ENCODE data around the gene GSG1L.

Gene GSG1L

GRCh38 chr16:28038409-28038808 lies 25.1 kb downstream of the GSG1L start:
- Histone ChIP-seq H3K4me1 (ENCODE audit: insufficient read depth, low read length) (no peaks in the 10 kb centered on the region; the same call in 1 of the 2 replicates), H3K9ac (ENCODE audit: low read depth, low read length) (no peak overlapping the region), H3K36me3 (ENCODE audit: insufficient read depth, low read length) (no peaks in the 10 kb centered on the region), H3K9me3 (ENCODE audit: control insufficient read depth, insufficient read depth, low read length) (no peaks in the 10 kb centered on the region)

GRCh38 chr16:28035866-28036393 lies 27.6 kb downstream of the GSG1L start:
- H3K36me3 ChIP-seq (ENCODE audit: insufficient read depth, low read length), result no peaks in the 10 kb centered on the region
- H3K9me3 ChIP-seq (ENCODE audit: control insufficient read depth, insufficient read depth, low read length), result no peaks in the 10 kb centered on the region
- no peaks in the 10 kb centered on the region; the same call in 1 of the 2 replicates for H3K4me1 ChIP-seq (ENCODE audit: insufficient read depth, low read length)
- H3K9ac ChIP-seq (ENCODE audit: low read depth, low read length), result no peak overlapping the region

- no peaks in the 10 kb centered on the region for H3K9me3 ChIP-seq (ENCODE audit: control insufficient read depth, insufficient read depth, low read length)
- H3K36me3 ChIP-seq (ENCODE audit: insufficient read depth, low read length), result no peaks in the 10 kb centered on the region
- no peak overlapping the region for H3K9ac ChIP-seq (ENCODE audit: low read depth, low read length)
- H3K4me1 ChIP-seq (ENCODE audit: insufficient read depth, low read length), result no peaks in the 10 kb centered on the region
Measured at GRCh38 chr16:28033870-28034269, 29.6 kb downstream of the GSG1L start.

GRCh38 chr16:28029387-28030002 lies 34.0 kb downstream of the GSG1L start:
- Histone ChIP-seq H3K36me3 (ENCODE audit: insufficient read depth, low read length) (no peaks in the 10 kb centered on the region), H3K4me1 (ENCODE audit: insufficient read depth, low read length) (no peaks in the 10 kb centered on the region), H3K9me3 (ENCODE audit: control insufficient read depth, insufficient read depth, low read length) (no peaks in the 10 kb centered on the region), H3K9ac (ENCODE audit: low read depth, low read length) (no peak overlapping the region)

GRCh38 chr16:28027055-28027454 lies 36.5 kb downstream of the GSG1L start:
- H3K4me1 ChIP-seq (ENCODE audit: insufficient read depth, low read length), result no peaks in the 10 kb centered on the region
- no peaks in the 10 kb centered on the region for H3K9me3 ChIP-seq (ENCODE audit: control insufficient read depth, insufficient read depth, low read length)
- H3K9ac ChIP-seq (ENCODE audit: low read depth, low read length), result no peak overlapping the region
- H3K36me3 ChIP-seq (ENCODE audit: insufficient read depth, low read length), result no peaks in the 10 kb centered on the region

GRCh38 chr16:28025631-28026030 lies 37.9 kb downstream of the GSG1L start:
- Histone ChIP-seq H3K9ac (ENCODE audit: low read depth, low read length) (no peak overlapping the region), H3K4me1 (ENCODE audit: insufficient read depth, low read length) (no peaks in the 10 kb centered on the region), H3K36me3 (ENCODE audit: insufficient read depth, low read length) (no peaks in the 10 kb centered on the region), H3K9me3 (ENCODE audit: control insufficient read depth, insufficient read depth, low read length) (no peaks in the 10 kb centered on the region)

GRCh38 chr16:28019218-28019617 lies 44.3 kb downstream of the GSG1L start:
- Histone ChIP-seq H3K4me1 (ENCODE audit: insufficient read depth, low read length) (no peaks in the 10 kb centered on the region), H3K9me3 (ENCODE audit: control insufficient read depth, insufficient read depth, low read length) (no peaks in the 10 kb centered on the region), H3K36me3 (ENCODE audit: insufficient read depth, low read length) (no peaks in the 10 kb centered on the region), H3K9ac (ENCODE audit: low read depth, low read length) (no peak overlapping the region)

GRCh38 chr16:28014851-28015250 lies 48.7 kb downstream of the GSG1L start:
- no peaks in the 10 kb centered on the region for H3K4me1 ChIP-seq (ENCODE audit: insufficient read depth, low read length)
- H3K9ac ChIP-seq (ENCODE audit: low read depth, low read length), result no peak overlapping the region
- no peaks in the 10 kb centered on the region for H3K9me3 ChIP-seq (ENCODE audit: control insufficient read depth, insufficient read depth, low read length)
- no peaks in the 10 kb centered on the region for H3K36me3 ChIP-seq (ENCODE audit: insufficient read depth, low read length)

- H3K9ac ChIP-seq (ENCODE audit: low read depth, low read length), result no peak overlapping the region
- H3K36me3 ChIP-seq (ENCODE audit: insufficient read depth, low read length), result no peaks in the 10 kb centered on the region
- no peaks in the 10 kb centered on the region for H3K4me1 ChIP-seq (ENCODE audit: insufficient read depth, low read length)
- H3K9me3 ChIP-seq (ENCODE audit: control insufficient read depth, insufficient read depth, low read length), result no peaks in the 10 kb centered on the region
Measured at GRCh38 chr16:28013878-28014277, 49.6 kb downstream of the GSG1L start.

GRCh38 chr16:28013392-28013791 lies 50.1 kb downstream of the GSG1L start:
- Histone ChIP-seq H3K4me1 (ENCODE audit: insufficient read depth, low read length) (no peaks in the 10 kb centered on the region), H3K36me3 (ENCODE audit: insufficient read depth, low read length) (no peaks in the 10 kb centered on the region), H3K9me3 (ENCODE audit: control insufficient read depth, insufficient read depth, low read length) (no peaks in the 10 kb centered on the region), H3K9ac (ENCODE audit: low read depth, low read length) (no peak overlapping the region)

- no peak overlapping the region for H3K9ac ChIP-seq (ENCODE audit: low read depth, low read length)
- no peaks in the 10 kb centered on the region for H3K9me3 ChIP-seq (ENCODE audit: control insufficient read depth, insufficient read depth, low read length)
- H3K4me1 ChIP-seq (ENCODE audit: insufficient read depth, low read length), result no peaks in the 10 kb centered on the region
- H3K36me3 ChIP-seq (ENCODE audit: insufficient read depth, low read length), result no peaks in the 10 kb centered on the region
Measured at GRCh38 chr16:28011971-28012445, 51.5 kb downstream of the GSG1L start.

- H3K9me3 ChIP-seq (ENCODE audit: control insufficient read depth, insufficient read depth, low read length), result no peaks in the 10 kb centered on the region
- no peak overlapping the region for H3K9ac ChIP-seq (ENCODE audit: low read depth, low read length)
- no peaks in the 10 kb centered on the region for H3K4me1 ChIP-seq (ENCODE audit: insufficient read depth, low read length)
- H3K36me3 ChIP-seq (ENCODE audit: insufficient read depth, low read length), result no peaks in the 10 kb centered on the region
Measured at GRCh38 chr16:28011223-28011622, 52.3 kb downstream of the GSG1L start.

GRCh38 chr16:28010671-28011070 lies 52.8 kb downstream of the GSG1L start:
- H3K36me3 ChIP-seq (ENCODE audit: insufficient read depth, low read length), result no peaks in the 10 kb centered on the region
- H3K9me3 ChIP-seq (ENCODE audit: control insufficient read depth, insufficient read depth, low read length), result no peaks in the 10 kb centered on the region
- no peak overlapping the region for H3K9ac ChIP-seq (ENCODE audit: low read depth, low read length)

GRCh38 chr16:28009586-28010373 lies 53.7 kb downstream of the GSG1L start:
- no peaks in the 10 kb centered on the region for H3K4me1 ChIP-seq (ENCODE audit: insufficient read depth, low read length)
- H3K36me3 ChIP-seq (ENCODE audit: insufficient read depth, low read length), result no peaks in the 10 kb centered on the region
- H3K9ac ChIP-seq (ENCODE audit: low read depth, low read length), result no peak overlapping the region
- no peaks in the 10 kb centered on the region for H3K9me3 ChIP-seq (ENCODE audit: control insufficient read depth, insufficient read depth, low read length)

More at GRCh38 chr16:28010671-28011070, 52.8 kb downstream of the GSG1L start:
- no peaks in the 10 kb centered on the region for H3K4me1 ChIP-seq (ENCODE audit: insufficient read depth, low read length)

- H3K36me3 ChIP-seq (ENCODE audit: insufficient read depth, low read length), result no peaks in the 10 kb centered on the region
- H3K9ac ChIP-seq (ENCODE audit: low read depth, low read length), result no peak overlapping the region
- H3K9me3 ChIP-seq (ENCODE audit: control insufficient read depth, insufficient read depth, low read length), result no peaks in the 10 kb centered on the region
- H3K4me1 ChIP-seq (ENCODE audit: insufficient read depth, low read length), result no peaks in the 10 kb centered on the region
Measured at GRCh38 chr16:28003923-28004322, 59.6 kb downstream of the GSG1L start.
